Measurements from ENCODE around the gene ZFAND2B. TPM values are rescaled to one million over a fixed set of nuclear protein-coding genes. Genes with fewer than 3 reads are reported as not detected.
"Not testable (repeated sequence)": the region's sequence is repeated elsewhere in the genome, so short reads cannot be mapped to it uniquely, and the experiment has no call there.

Gene ZFAND2B
- polyA plus RNA-seq, 1 donor from 2014 or later: 73.6 TPM

DNA sequence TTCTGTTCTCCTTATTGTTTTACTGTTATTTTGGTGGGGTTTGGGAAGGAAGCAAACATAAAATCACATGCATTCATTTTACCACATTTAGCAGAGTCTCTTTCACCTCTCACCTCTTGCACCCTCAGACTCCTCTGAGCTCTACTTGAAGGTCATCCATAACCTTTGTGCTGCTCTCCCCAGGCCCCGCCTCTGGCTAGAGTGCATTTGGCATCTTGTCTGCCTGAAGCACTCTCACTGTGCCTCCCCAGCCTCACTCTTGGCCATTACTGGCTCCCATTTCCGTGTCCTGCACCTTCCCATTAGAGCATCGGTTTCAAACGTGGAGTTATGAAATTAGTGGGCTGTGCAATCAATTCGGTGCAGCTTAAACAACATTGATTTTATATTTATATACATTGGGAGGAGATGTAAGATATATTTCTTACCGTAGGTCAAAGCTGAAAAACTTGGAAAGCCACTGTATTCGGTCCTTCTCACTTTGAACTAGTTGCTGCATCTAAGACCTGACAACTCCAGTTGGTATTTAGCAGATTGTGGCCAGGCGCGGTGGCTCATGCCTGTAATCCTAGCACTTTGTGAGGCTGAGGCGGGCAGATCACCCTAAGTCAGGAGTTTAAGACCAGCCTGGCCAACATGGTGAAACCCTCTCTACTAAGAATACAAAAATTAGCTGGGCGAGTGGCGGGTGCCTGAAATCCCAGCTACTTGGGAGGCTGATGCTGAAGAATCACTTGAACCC lies 6.9 kb upstream of the ZFAND2B start:
- TF ChIP-seq EP300 (conservative IDR thresholded peaks at IDR 0.05; ENCODE audit: poor library complexity, severe bottlenecking) (no peak), POLR2AphosphoS5 (IDR thresholded peaks at IDR 0.05) (no peak), EZH2 (IDR thresholded peaks at IDR 0.05; ENCODE audit: borderline replicate concordance, insufficient read depth, low read length, poor library complexity, severe bottlenecking) (no peak), TAF1 (IDR thresholded peaks at IDR 0.05; ENCODE audit: low read depth) (no peak), MXI1 (conservative IDR thresholded peaks at IDR 0.05; ENCODE audit: poor library complexity, severe bottlenecking) (no peak), RAD21 (conservative IDR thresholded peaks at IDR 0.05) (no peak)
- TF ChIP-seq, protein P1, sequence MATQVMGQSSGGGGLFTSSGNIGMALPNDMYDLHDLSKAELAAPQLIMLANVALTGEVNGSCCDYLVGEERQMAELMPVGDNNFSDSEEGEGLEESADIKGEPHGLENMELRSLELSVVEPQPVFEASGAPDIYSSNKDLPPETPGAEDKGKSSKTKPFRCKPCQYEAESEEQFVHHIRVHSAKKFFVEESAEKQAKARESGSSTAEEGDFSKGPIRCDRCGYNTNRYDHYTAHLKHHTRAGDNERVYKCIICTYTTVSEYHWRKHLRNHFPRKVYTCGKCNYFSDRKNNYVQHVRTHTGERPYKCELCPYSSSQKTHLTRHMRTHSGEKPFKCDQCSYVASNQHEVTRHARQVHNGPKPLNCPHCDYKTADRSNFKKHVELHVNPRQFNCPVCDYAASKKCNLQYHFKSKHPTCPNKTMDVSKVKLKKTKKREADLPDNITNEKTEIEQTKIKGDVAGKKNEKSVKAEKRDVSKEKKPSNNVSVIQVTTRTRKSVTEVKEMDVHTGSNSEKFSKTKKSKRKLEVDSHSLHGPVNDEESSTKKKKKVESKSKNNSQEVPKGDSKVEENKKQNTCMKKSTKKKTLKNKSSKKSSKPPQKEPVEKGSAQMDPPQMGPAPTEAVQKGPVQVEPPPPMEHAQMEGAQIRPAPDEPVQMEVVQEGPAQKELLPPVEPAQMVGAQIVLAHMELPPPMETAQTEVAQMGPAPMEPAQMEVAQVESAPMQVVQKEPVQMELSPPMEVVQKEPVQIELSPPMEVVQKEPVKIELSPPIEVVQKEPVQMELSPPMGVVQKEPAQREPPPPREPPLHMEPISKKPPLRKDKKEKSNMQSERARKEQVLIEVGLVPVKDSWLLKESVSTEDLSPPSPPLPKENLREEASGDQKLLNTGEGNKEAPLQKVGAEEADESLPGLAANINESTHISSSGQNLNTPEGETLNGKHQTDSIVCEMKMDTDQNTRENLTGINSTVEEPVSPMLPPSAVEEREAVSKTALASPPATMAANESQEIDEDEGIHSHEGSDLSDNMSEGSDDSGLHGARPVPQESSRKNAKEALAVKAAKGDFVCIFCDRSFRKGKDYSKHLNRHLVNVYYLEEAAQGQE (IDR thresholded peaks at IDR 0.05; ENCODE audit: borderline replicate concordance): no peak
- no peak overlapping the region for H3K4me2 ChIP-seq (ENCODE audit: low read length)
- H3K9me2 ChIP-seq (ENCODE audit: insufficient read depth, low read length): no peaks in the 10 kb centered on the region
- H3K36me3 ChIP-seq (ENCODE audit: insufficient read depth, low read length): no peaks in the 10 kb centered on the region
- no peak overlapping the region for H3K27ac ChIP-seq (ENCODE audit: low read length)
- no peak overlapping the region for H2AFZ ChIP-seq (ENCODE audit: low read depth, low read length)
- H3K4me3 ChIP-seq (ENCODE audit: low read length): no peak overlapping the region
- no peaks in the 10 kb centered on the region for H3K9me3 ChIP-seq (ENCODE audit: low read length)
- H3K9ac ChIP-seq (ENCODE audit: low read length): no peak overlapping the region
- no peaks in the 10 kb centered on the region for H3K27me3 ChIP-seq (ENCODE audit: insufficient read depth, low read depth, low read length)
- no peaks in the 10 kb centered on the region for H3K79me2 ChIP-seq (replicated peaks; ENCODE audit: insufficient read depth, low read length)
- no peaks in the 10 kb centered on the region for H3F3A ChIP-seq (ENCODE audit: insufficient read depth, low read length, poor library complexity, severe bottlenecking)
- no peaks in the 10 kb centered on the region for H4K20me1 ChIP-seq (ENCODE audit: insufficient read depth)

DNA sequence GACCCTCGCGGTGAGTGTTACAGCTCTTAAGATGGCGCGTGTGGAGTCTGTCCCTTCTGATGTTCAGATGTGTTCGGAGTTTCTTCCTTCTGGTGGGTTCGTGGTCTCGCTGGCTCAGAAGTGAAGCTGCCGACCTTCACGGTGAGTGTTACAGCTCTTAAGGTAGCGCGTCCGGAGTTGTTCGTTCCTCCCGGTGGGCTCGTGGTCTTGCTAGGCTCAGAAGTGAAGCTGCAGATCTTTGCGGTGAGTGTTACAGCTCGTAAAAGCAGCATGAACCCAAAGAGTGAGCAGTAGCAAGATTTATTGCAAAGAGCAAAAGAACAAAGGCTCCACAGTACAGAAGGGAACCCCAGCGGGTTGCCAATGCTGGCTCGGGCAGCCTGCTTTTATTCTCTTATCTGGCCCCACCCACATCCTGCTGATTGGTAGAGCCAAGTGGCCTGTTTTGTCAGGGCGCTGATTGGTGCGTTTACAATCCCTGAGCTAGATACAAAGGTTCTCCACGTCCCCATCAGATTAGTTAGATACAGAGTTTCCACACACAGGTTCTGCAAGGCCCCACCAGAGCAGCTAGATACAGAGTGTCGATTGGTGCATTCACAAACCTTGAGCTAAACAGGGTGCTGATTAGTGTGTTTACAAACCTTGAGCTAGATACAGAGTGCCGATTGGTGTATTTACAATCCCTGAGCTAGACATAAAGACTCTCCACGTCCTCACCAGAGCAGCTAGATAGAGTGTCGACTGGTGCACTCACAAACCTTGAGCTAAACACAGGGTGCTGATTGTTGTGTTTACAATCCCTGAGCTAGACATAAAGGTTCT lies 5.9 kb upstream of the ZFAND2B start:
- H3K4me3 ChIP-seq (ENCODE audit: low read length); H3K27me3 ChIP-seq (ENCODE audit: insufficient read depth, low read depth, low read length); H3K27ac ChIP-seq (ENCODE audit: low read length); H3K9me2 ChIP-seq (ENCODE audit: insufficient read depth, low read length); H3K79me2 ChIP-seq (replicated peaks; ENCODE audit: insufficient read depth, low read length); H4K20me1 ChIP-seq (ENCODE audit: insufficient read depth); H3F3A ChIP-seq (ENCODE audit: insufficient read depth, low read length, poor library complexity, severe bottlenecking); H3K4me2 ChIP-seq (ENCODE audit: low read length); H3K9ac ChIP-seq (ENCODE audit: low read length); H2AFZ ChIP-seq (ENCODE audit: low read depth, low read length); H3K36me3 ChIP-seq (ENCODE audit: insufficient read depth, low read length); H3K9me3 ChIP-seq (ENCODE audit: low read length): not testable (repeated sequence)

DNA sequence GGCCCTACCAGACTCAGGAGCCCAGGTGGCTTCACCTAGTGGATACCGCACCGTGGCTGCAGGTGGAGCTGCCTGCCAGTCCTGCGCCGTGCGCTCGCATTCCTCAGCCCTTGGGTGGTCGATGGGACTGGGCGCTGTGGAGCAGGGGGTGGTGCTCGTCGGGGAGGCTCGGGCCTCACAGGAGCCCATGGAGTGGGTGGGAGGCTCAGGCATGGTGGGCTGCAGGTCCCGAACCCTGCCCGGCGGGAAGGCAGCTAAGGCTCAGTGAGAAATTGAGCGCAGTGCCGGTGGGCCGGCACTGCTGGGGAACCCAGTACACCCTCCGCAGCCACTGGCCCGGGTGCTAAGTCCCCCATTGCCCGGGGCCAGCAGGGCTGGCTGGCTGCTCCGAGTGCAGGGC lies 5.3 kb upstream of the ZFAND2B start:
- H3F3A ChIP-seq (ENCODE audit: insufficient read depth, low read length, poor library complexity, severe bottlenecking); H2AFZ ChIP-seq (ENCODE audit: low read depth, low read length); H4K20me1 ChIP-seq (ENCODE audit: insufficient read depth); H3K9me3 ChIP-seq (ENCODE audit: low read length); H3K27ac ChIP-seq (ENCODE audit: low read length); H3K36me3 ChIP-seq (ENCODE audit: insufficient read depth, low read length); H3K27me3 ChIP-seq (ENCODE audit: insufficient read depth, low read depth, low read length); H3K4me2 ChIP-seq (ENCODE audit: low read length); H3K9ac ChIP-seq (ENCODE audit: low read length); H3K79me2 ChIP-seq (replicated peaks; ENCODE audit: insufficient read depth, low read length); H3K4me3 ChIP-seq (ENCODE audit: low read length); H3K9me2 ChIP-seq (ENCODE audit: insufficient read depth, low read length): not testable (repeated sequence)
